Skin epidermis (tissue), 12 donors: ENCODE data around the gene C4orf50.
"Not testable (repeated sequence)": the region's sequence is repeated elsewhere in the genome, so short reads cannot be mapped to it uniquely, and the experiment has no call there.

Experiments
- H3K27ac ChIP-seq, 21 experiments: fragments of 200-600 bp; sonication (generic) in 11 of 21; one replicate each; pipeline ENCODE4 v1.5.0; 2020; ENCODE audit warnings: mild to moderate bottlenecking in 3 of 21, inconsistent platforms in 2 of 21, moderate library complexity in 2 of 21
- H3K4me3 ChIP-seq, 7 experiments: fragments of 200-600 bp; sonication (generic) in 2 of 7; one replicate each; pipeline ENCODE4 v1.5.0; 2020; ENCODE audit warnings: inconsistent platforms in 2 of 7, mild to moderate bottlenecking in 2 of 7, moderate library complexity in 1 of 7

Gene C4orf50

DNA sequence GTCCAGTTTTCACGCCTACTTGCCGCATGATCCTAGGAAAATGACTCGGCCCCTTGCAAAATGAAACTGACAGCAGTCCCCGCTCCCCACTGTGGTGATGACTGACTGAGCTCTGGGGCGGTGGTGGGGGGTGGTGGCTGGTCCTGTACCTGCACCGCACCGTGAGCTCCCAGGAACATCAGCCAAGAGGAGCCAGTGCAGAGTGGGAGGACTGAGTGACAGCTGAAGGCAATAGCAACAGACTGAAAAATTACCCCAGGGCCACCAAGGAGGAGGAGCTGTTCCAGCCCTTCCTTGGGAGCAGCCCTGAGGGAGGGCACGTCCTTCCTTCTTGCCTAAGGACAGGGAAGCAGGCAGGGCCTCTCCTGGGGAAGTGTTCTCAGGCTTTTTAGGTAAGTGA, 2.4 kb upstream of the C4orf50 start:
- Histone ChIP-seq H3K4me3 (no peak overlapping the region), H3K27ac (no peak overlapping the region)

DNA sequence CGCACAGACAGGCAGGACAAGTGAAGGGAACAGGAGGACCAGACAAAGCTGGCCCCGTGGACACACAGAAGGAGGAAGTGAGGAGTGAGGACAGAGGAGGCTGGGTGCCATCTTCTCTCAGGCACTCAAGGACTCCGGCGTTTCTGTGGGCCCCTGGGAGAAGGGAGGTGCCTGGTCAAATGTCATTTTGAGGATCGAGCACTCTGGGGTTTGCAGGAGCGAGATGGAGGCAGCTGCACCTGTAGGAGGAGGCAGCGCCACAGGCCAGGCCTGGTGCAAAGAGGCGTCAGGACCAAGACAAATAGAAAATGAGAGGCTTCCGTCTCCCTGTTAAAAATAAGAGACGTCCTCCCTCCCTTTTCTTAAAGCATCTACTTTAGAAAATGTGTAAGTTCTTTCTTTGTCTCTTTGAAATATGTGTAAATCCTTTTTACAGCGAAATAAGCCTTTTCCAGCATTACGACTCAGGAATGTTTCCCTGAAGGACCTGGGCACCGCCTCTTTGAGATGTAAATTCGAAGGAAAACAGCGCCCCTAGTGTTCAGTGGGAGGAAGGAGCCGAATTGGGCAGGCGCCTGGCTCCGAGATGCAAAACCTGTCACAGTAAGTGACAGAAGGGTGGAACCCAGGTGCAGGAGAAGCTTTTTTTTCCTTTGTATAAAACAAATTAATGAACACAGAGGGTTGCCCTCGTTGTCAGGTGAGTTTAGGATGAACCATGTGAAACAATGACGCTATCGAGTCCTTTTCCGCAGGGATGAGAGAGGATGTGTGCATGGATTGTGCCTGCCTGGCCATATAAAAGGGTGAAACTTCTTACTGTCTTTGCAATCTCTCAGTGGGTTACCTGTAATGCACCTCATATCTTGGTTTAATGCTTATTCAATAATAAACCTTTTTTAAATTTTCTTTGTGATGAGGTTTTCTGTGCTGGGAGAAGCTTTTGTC, 1.4 kb upstream of the C4orf50 start:
- Histone ChIP-seq H3K4me3 (no peak overlapping the region), H3K27ac (no peak overlapping the region)

DNA sequence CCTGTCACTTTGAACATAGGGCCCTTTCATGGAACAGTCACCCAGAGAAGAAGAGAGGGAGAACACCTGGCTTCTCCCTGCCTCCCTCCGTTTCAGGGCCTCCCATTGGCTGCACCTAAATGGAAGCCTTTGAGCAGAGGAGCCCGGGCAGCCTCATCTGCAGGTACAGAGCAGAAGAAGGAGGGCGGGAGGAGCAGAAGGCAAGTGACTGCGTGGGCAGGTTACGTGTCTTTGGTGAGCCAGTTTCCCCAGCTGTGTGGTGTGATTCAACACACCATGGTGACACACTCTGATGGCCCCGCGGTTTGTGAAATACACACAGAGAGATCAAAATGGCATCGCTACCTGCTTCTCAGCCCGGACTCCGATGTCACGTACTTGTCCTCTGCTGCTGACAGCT, 431 bp downstream of the C4orf50 start:
- H3K27ac ChIP-seq = no peak overlapping the region
- H3K4me3 ChIP-seq = no peak overlapping the region

DNA sequence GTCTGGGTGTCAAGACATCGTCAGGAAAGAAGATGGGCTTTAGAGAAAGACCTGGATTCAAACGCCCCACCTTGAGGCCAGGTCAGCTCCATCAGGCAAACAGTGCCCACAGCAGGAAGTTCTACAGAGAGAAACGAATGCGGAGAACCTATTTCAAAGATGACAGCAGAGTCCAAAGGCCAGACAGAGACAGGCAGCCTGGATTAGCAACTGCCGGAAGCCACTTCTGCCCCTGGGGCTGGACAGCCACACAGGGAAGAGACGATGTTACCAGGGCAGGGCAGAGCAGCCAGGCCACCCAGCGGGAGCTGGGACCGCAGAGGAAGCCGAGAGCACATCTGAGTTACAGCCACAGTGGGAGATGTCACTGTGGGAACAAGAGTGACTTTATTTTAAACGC, 1.2 kb downstream of the C4orf50 start:
- no peak overlapping the region for H3K27ac ChIP-seq
- no peak overlapping the region for H3K4me3 ChIP-seq

DNA sequence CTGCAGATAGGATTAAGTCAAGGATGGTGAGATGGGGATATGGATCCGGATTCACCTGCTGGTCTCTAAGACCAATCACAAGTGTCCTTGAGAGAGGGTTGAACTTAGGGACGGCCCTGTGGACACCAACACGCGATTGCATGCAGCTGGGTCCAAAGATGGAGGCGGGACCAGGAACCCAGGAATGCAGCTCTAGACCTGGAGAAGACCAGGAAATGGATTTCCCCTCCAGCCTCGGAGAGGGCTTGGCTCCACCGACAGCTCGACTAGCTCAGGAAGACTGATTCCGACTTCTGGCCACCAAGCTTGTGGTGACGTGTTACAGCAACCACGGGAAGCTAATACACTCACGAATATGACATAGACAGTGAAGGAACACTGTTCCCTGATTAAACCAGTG, 4.7 kb downstream of the C4orf50 start:
- no peak overlapping the region for H3K4me3 ChIP-seq
- no peak overlapping the region for H3K27ac ChIP-seq

DNA sequence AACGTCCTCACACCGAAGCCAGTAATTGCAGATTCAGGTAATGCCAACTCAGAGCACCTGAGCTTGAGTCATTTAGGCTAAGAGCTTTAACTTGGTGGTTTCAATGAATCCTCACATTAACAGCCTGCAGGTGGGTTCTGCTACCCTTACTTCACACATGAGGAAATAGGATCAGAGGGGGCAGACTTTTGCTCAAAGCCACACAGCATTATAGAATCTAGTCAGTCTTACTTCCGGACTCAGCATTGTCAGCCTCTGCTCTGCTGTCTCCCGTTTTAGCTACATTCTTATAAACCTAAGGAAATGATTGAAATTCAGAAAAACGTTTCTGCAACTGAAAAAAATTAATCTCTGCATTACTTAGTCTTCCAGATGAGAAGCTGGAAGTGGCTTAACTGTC, 6.0 kb downstream of the C4orf50 start:
- Histone ChIP-seq H3K4me3 (no peak overlapping the region), H3K27ac (no peak overlapping the region)

DNA sequence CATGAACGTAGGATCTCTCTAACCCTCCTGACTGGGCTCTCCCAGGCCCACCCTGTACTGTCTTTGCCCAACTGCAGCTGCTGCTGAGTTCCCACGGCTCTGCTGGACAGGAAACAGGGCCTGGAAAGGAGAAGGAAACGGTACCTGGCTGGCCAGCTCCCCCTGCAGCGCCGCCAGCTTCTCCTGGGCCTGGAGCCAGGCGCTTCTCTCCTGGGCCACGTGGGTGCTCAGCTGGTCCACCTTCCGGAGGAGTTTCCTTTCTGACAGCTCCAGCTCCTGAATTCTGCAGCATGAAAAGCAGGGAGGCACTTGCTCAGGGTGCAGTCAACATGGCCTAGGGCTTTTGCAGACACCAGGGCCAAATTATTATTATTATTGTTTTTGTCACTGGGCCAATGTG, 6.5 kb downstream of the C4orf50 start:
- Histone ChIP-seq H3K27ac (no peak overlapping the region), H3K4me3 (no peak overlapping the region)

DNA sequence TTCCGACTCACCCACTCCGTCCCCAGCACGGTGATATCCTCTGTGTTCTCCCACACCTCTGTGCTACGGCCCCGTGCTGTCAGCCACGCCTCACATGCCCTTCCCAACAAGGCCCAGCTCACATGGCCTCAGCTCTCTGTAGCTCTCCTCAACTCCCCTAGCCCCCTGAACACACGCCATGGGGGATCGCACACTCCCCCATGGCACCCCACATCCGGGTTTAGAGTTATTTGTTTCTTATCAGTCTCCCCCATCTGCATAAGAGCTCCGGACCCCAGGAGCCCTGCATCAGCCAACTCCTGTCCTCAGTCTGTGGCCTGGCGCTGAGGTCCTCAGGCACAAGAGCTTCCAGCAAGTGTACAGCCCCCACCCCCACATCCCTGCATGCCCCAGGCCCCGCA, 7.0 kb downstream of the C4orf50 start:
- no peak overlapping the region for H3K4me3 ChIP-seq
- H3K27ac ChIP-seq = no peak overlapping the region

DNA sequence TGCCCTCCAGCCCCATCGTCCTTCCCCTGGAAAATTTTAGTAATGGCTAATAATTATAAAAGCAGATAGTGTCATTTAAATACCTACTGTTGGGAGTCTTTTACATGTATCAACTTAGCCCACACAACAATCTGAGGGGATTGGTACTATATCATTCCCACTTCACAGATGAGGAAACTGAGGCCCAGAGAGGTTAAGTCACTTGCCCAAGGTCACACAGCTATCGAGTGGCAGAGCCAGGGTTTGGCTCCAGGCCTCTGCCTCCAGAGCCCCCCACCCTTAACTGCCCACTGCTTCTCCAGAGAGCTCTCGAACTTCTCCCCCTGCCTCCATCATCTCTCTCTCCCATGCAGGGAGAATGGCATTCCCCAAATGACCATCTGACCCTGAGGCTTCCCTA, 7.4 kb downstream of the C4orf50 start:
- Histone ChIP-seq H3K4me3 (no peak overlapping the region), H3K27ac (no peak overlapping the region)

DNA sequence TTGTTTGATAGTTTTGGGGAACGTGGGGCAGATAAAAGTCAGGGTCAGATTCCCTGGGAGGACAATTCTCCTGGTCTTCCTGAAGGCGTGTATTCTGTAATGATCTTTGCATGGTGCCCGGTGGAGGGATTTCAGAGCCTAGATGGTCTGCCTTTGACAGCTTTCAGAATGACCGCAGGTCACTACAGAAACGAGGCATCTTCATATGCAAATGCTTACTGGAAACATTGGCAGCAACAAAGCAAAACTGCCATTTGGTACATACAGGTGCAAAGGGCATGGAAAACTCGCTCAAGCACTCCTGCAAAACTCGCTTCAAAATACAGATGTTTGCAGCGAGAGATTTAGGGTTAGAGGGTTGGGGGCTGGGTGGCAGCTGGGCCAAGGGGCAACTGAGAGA, 8.8 kb downstream of the C4orf50 start:
- H3K4me3 ChIP-seq = no peak overlapping the region

DNA sequence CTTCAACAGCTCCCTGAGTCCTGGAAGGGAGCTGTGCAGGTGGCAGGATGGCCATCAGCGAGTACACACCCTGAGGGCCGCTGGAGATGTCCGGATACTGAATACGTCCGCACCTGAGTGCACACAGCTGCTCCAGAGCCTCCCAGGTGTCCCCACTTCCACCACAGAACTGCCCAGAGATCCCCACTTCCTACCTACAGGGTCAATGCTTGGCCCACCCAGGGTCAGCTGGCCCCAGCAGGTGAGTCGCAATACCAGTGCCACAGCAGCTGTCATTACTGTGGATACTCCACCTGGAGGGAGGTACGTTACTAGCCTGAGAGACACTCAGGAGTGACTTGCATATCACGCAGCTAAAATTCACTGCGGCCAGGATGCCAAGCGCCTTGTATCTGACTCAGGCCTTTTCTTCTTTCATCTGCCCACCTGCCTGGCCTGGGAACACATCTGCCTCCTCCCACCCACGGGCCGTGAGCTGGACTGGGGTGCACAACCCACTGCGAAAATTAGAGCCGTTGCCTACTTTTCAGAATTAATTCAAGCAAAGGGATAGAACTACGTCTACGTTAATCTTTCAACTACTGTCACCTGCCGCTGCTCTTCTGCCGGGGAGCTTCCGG, 9.4 kb downstream of the C4orf50 start:
- H3K27ac ChIP-seq = no peak overlapping the region

More for the DNA sequence above, 8.8 kb downstream of the C4orf50 start:
- H3K27ac ChIP-seq = no peak overlapping the region

DNA sequence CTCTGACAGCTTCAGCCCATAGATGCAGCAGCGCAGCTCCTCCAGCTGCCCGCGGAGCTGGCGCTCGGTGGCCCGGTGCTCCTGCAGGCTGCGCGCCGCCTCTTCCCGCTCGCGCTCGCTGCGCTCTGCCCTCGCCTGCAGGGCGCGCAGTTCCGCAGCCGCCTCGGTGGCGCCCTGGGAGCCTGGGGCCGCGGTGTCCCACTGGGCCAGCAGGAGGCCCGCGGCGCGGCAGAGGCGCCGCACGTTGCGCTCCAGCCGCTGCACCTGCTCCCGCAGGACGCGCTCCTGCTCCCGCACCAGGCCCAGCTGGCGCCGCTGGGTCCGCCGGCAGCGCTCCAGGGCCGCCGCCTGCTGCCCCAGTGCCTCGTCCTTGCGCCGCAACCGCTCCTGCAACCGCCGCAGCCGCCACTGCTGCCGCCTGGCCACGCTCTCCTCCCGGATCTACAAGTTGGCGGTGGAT, 10.1 kb downstream of the C4orf50 start:
- Histone ChIP-seq H3K4me3 (no peak overlapping the region), H3K27ac (no peak overlapping the region)

More for the DNA sequence above, 9.4 kb downstream of the C4orf50 start:
- no peak overlapping the region for H3K4me3 ChIP-seq

DNA sequence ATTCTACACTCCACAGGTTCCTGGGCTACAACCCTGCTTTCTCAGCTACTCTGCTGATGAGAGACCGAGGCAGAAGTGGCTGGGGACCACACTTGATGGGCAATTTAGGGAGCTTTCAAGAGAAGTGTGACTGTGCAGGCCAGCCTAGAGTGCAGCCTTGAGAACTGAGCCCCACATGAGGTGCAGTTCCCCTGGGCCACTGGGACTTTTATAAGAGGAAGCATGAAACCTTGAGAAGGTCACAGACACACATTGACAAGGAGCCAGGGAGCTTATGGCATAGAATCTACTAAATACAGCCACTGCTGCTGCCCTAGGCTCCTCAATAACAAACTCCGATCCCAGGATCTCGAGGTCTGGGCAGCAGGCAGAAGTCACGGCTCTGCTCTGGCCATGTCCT, 13.1 kb downstream of the C4orf50 start:
- Histone ChIP-seq H3K27ac (no peak overlapping the region), H3K4me3 (no peak overlapping the region)

DNA sequence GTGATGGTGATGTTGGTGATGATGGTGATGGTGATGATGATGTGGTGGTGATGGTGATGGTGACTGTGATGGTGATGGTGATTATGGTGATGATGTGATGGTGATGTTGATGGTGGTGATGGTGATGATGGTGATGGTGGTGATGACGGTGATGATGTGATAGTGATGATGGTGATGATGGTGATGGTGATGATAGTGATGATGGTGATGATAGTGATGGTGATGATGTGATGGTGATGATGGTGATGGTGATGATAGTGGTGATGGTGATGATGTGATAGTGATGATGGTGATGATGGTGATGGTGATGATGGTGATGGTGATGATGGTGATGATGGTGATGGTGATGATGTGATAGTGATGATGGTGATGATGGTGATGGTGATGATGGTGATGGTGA, 14.7 kb downstream of the C4orf50 start:
- H3K27ac ChIP-seq, H3K4me3 ChIP-seq: not testable (repeated sequence)

DNA sequence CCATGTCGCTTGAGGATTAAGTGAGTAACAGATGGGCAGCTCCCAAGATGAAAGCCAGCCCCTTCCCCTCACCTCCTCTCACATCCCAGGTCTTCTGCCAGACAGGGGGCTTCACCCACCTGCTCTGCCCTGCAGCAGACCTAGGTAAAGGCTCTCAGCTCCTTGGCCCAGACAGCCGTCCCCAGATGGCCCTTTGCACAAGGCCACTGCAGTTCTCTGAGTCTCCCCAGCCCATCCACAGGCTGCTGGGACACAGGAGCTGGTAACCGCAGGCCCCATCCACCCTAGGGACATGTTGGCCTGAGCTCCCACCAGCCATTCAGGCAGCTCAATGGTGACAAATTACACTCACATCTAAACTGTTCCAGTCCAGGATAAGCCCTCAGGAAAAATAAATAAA, 15.3 kb downstream of the C4orf50 start:
- Histone ChIP-seq H3K27ac (no peak overlapping the region), H3K4me3 (no peak overlapping the region)

DNA sequence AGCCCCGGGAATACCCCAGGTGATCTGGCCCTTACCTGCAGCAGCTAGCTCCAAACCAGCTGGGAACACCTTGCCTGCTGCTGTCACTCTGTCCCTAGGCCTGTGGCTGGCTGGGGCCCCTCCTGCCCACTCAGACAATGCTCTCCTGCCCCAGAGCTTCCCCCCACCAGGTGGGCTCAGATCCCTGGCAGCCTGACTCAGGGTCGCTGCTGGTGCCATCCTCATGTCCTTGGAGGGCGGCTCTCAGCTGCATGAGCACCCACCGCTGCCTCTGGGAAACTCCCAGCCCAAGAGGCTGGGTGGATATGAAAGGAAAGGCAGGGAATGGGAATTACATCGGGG, 15.8 kb downstream of the C4orf50 start:
- H3K27ac ChIP-seq = no peak overlapping the region
- H3K4me3 ChIP-seq = no peak overlapping the region

DNA sequence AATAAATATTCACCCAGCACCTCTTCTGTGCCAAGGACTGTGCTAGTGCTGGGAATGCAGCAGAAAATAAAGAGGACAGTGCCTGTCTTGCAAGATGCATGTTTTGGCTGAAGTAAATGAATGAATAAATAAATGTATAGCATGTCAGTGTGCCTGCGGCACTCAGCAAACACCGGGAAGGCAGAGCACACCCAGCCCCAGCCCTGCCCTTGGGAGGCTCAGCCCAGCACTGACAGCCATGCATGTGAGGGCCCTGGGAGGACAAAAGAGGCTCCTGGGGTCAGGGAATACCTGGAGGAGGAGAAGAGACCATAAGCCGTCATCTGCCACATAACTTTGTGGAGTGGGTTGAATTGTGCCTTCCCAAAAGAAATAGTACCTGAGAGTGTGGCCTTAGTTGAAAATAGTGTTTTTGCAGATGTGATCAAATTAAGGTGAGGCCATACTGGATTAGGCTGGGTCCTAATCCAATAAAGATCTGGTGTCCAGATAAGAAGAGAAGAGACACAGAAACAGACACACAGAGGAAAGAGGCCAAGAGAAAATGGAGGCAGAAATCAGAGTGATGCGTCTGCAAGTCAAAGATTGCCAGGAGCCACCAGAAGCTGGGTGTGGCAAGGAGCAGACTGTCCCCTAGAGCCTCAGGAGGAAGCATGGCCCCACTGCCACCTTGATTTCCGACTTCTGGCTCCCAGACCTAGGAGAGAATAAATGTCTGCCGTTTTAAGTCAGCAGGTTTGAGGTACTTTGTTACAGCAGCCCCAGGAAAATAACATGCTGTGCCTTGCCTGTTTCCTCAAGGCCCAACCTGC, 16.3 kb downstream of the C4orf50 start:
- H3K27ac ChIP-seq = no peak overlapping the region
- H3K4me3 ChIP-seq = no peak overlapping the region

DNA sequence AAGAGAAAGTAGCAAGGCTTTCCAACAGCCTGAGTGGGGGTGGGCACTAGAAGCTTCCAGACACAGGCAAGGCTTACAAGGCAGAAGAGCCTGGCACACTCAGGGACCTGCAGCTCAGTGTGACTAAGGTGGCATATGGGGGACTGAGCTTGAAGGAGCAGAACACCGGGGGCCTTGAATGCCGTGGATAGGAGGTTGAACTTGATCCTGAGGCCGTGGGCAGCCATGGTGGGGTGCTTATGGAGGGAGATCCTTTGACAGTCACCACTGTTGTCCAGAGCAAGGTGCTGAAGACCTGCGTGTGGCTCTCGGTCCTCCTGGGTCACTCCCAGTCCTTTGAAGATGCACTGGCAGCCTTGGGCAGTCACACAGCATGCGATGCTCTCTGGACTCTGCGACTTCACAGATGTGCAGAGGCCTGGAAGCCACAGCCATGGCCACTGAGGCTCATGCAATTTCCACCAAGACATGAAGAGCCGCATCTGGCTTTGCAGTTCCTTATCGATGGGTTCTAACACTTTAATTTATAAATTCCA, 18.3 kb downstream of the C4orf50 start:
- Histone ChIP-seq H3K4me3 (no peak overlapping the region), H3K27ac (no peak overlapping the region)

DNA sequence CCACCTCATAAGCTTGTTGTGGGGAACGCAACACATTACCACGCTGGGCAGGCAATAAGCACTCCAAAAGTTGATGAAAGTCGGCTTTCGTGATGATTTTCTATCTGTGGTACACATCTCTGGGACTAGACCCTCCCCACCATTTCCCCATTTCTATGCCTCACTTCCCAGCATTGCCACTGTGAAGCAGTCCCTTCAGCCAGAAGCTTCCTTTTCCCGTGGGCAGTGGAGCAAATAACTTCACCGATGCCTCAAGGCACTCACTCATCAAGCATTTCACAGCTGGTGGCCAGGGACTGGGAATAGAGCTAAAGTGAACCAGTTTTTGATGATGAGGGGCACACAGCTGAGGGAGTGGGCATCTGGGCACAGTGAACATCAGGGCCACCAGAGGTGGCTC, 18.9 kb downstream of the C4orf50 start:
- Histone ChIP-seq H3K4me3 (no peak overlapping the region), H3K27ac (no peak overlapping the region)

DNA sequence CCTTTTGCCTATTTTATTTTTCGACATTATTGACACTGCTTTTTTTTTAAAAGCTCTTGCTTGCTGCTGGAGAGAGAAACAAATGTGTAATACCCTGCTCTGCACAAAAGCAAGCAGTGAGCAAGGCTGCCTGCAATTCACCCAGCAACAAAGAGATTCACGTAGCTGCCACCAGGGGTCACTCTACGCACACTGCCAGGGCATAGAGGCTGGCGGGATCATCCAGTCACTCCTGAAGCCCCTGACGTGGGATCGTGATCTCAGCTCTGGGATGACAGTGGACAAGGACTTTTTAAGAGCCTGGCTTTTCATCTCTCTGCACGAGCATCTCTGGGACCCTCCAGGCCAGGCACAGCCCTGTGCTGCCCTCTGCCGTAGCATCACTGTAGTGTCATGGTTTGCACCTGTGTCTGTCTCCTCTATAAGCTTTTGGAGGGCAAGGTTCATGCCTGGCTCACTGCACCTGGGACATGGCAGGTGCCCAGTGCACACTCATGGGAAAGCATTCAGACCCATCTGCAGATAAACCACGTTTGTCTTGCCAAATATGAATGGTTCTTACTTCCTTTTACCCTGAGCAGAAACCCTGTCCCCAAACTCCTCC, 19.8 kb downstream of the C4orf50 start:
- no peak overlapping the region for H3K4me3 ChIP-seq
- H3K27ac ChIP-seq = no peak overlapping the region
